ENCODE results near the gene SPINK5.

GRCh38 chr5:148091991-148092964, 28.5 kb downstream of the SPINK5 start:
- TF ChIP-seq, protein P1, sequence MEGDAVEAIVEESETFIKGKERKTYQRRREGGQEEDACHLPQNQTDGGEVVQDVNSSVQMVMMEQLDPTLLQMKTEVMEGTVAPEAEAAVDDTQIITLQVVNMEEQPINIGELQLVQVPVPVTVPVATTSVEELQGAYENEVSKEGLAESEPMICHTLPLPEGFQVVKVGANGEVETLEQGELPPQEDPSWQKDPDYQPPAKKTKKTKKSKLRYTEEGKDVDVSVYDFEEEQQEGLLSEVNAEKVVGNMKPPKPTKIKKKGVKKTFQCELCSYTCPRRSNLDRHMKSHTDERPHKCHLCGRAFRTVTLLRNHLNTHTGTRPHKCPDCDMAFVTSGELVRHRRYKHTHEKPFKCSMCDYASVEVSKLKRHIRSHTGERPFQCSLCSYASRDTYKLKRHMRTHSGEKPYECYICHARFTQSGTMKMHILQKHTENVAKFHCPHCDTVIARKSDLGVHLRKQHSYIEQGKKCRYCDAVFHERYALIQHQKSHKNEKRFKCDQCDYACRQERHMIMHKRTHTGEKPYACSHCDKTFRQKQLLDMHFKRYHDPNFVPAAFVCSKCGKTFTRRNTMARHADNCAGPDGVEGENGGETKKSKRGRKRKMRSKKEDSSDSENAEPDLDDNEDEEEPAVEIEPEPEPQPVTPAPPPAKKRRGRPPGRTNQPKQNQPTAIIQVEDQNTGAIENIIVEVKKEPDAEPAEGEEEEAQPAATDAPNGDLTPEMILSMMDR (IDR thresholded peaks at IDR 0.05) = no peak
- no peak for TF ChIP-seq EP300 (IDR thresholded peaks at IDR 0.05)
- TF ChIP-seq POLR2AphosphoS5 (IDR thresholded peaks at IDR 0.05) = no peak
- TF ChIP-seq POLR2A (IDR thresholded peaks at IDR 0.05) = no peak
